LNCaP clone FGC (cell line): ENCODE data around the gene AKAP13.

Experiments
- DNase-seq: peaks from one replicate; pipeline ENCODE4 v3.0.0-alpha.2; 2011; ENCODE audit warnings: low read depth
- H3K4me3 ChIP-seq: 2 replicates; pipeline ENCODE4 v1.5.1; 2011; ENCODE audit warnings: mild to moderate bottlenecking, low read depth, low read length, control low read depth
- TF ChIP-seq, protein P1 (sequence below): IDR thresholded peaks from 2 replicates; pipeline ENCODE4 v1.5.1; 2012; ENCODE audit warnings: mild to moderate bottlenecking; ENCODE audit not compliant: control insufficient read depth, insufficient read depth; ENCODE audit errors: extremely low read depth

Gene AKAP13

DNA sequence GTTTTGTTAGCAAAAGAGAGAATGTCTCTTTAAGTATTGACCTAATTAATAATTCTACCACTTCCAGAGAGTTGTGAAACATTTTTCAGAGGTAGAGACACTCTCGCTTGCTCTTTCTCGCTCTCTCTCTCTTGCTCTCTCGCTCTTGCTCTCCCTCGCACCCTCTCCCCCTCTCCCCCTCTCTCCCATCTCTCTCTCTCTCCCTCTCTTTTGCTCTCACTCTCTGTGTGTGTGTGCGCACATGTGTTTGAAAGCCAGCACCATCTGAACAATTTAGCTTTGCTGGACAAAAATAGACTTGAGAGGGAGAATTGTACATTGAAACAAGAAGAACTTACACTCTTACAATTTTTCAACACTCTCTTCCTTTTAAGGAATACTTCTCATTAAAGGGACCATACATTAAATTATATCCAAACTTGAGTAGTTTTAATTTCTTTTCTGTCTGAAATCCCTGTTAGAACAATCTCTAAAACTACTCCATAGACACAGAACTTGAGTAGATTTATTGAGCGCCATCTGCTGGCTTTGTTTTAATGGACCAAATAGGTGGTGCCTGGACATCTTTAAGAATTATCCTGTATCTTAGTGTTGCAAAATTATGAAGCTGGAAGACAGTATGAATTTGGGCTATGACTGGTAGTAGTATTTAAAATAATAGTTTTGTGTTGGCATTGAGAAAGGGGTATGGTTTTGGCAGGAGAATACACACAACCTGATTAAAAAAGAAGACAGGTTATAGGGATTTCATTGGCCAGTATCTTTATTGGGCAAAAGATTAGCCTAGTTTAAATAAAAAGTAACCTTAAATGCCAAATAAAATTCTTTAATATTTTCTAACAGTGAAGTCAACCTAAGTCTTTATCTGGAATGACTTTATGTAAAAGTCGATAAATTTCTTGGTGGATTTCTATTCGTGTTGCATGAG lies 124.6 kb downstream of the AKAP13 start:
- DNase-seq: no peak
- no peak overlapping the region for H3K4me3 ChIP-seq
- TF ChIP-seq, protein P1, sequence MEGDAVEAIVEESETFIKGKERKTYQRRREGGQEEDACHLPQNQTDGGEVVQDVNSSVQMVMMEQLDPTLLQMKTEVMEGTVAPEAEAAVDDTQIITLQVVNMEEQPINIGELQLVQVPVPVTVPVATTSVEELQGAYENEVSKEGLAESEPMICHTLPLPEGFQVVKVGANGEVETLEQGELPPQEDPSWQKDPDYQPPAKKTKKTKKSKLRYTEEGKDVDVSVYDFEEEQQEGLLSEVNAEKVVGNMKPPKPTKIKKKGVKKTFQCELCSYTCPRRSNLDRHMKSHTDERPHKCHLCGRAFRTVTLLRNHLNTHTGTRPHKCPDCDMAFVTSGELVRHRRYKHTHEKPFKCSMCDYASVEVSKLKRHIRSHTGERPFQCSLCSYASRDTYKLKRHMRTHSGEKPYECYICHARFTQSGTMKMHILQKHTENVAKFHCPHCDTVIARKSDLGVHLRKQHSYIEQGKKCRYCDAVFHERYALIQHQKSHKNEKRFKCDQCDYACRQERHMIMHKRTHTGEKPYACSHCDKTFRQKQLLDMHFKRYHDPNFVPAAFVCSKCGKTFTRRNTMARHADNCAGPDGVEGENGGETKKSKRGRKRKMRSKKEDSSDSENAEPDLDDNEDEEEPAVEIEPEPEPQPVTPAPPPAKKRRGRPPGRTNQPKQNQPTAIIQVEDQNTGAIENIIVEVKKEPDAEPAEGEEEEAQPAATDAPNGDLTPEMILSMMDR: peak; percentile 62

DNA sequence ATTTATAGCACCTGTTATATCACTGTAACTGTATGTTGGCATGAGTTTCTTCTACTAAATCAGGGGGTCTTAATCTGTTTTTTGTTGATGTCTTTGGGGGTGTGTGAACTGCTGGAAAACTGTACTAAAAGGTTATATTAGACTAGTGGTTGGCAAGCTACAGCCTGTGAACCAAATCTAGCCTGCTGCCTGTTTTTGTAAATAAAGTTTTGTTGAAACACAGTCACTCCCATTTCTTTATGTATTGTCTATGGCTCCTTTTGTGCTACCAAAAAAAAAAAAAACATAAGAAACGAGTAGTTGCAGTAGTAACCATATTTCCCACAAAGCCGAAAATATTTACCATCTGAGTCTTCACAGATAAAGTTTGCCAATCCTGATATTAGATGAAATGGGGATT lies 126.7 kb downstream of the AKAP13 start:
- DNase-seq: no peak
- TF ChIP-seq, protein P1: no peak
- H3K4me3 ChIP-seq: no peak overlapping the region

DNA sequence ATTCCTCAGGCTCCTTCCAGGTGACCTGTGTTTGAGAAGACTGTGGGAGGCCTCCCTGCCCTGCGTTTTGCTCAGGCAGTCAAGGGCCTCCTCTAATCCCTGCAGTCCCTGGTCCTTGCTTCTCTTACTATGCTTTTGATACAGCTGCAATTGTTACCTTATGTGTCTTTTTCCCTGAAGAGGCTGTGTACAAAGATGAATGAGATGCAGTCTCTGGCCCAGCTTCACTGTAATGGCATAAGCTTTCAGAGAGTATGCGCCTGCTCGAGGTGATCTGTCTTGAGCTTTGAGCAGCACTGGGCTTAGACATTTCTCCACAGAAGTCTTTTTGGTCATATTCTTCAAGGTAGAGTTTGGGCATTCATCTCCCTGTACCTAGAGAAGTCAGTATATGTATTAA lies 129.6 kb downstream of the AKAP13 start:
- H3K4me3 ChIP-seq: no peak overlapping the region

DNA sequence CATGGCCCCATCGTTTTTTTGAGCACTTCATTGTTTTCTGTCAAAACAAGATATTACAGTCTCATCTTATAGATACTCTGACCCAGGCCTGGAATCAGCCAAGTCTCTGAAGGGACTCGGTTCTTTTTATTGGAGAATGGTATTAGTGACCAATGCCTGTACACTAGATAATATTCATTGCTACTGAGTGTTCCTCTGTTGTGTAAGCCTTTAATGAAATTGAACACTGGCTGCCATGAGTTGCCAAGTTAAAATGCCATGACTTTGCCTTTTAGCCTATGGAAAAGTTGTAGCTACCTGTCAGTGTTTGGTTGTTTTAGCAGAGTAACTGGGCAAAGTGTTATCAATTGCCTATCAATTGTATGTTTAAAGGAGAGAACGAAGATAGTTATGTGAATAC lies 134.0 kb downstream of the AKAP13 start:
- TF ChIP-seq, protein P1: no peak
- DNase-seq: no peak
- no peak overlapping the region for H3K4me3 ChIP-seq

More for the DNA sequence above, 129.6 kb downstream of the AKAP13 start:
- TF ChIP-seq, protein P1: no peak
- DNase-seq: no peak

DNA sequence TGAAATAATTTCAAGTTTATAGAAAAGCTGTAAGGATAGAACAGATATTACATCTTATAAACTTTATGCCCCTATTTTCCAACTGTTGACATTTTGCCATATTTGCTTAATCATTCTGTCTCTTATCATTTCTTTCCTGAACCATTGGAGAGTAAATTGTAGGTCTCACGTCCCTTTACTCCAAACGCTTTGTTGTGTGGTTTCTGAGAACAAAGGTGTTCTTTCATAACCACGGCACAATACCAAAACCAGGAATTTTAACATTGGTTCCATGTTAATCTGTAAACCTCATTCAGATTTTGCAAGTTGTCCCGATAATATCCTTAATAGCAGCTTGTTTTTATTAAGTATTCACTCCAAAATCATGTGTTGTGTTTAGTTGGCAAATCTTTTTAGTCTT lies 134.8 kb downstream of the AKAP13 start:
- TF ChIP-seq, protein P1: no peak
- no peak overlapping the region for H3K4me3 ChIP-seq
- no peak for DNase-seq

DNA sequence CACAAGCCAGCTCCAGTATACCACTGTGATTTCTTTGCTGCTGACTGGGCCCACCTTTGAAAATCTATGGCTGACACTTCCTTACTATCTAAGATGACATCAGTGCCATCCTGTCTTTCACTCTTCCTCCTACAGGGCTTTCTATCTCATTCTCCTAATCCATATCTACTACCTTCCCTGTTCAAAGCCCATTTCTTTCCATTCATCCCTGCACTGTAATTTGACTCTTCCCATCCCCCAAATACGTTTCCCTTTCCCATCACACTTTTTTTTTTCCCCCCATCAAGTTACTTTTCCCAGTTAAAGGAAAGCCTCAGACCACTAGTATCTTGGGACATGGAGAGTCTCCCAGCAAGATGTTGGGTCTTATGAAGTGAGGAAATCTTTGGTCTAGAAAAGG lies 136.7 kb downstream of the AKAP13 start:
- TF ChIP-seq, protein P1: no peak
- no peak overlapping the region for H3K4me3 ChIP-seq
- DNase-seq: no peak
